ENCODE measurements around the gene KRTAP5-2. TPM values are rescaled to one million over a fixed set of nuclear protein-coding genes. Genes with fewer than 3 reads are reported as not detected.

KRTAP5-2 gene
- total RNA-seq, 1 donor from 2014 or later = not detected

GRCh38 chr11:1562469-1563148 lies 35.5 kb downstream of the KRTAP5-2 start:
- no peaks in the 10 kb centered on the region for H3K9me3 ChIP-seq (ENCODE audit: insufficient read depth, low read depth, low read length)
- no peak overlapping the region for H3K27ac ChIP-seq (ENCODE audit: low read depth, low read length)
- no peak overlapping the region for H3K9ac ChIP-seq (ENCODE audit: low read length)
- peaks cover 33% of the 10 kb centered on the region for H3K79me2 ChIP-seq (ENCODE audit: insufficient read depth, low read length)
- H3K4me3 Mint-ChIP-seq (ENCODE audit: unreplicated experiment) = no peak overlapping the region
- H3K4me1 Mint-ChIP-seq (ENCODE audit: low read depth, unreplicated experiment) = peaks cover 4% of the 10 kb centered on the region
- H3K4me3 ChIP-seq (ENCODE audit: insufficient read depth, low read depth, low read length) = no peak overlapping the region
- no peak overlapping the region for H2AFZ ChIP-seq (ENCODE audit: low read depth, low read length)
- H3K36me3 Mint-ChIP-seq (ENCODE audit: low read depth, unreplicated experiment) = peaks cover 4% of the 10 kb centered on the region
- TF ChIP-seq CTCF (IDR thresholded peaks at IDR 0.05; ENCODE audit: insufficient read depth, low read depth, low read length) = no peak
- TF ChIP-seq EZH2 (IDR thresholded peaks at IDR 0.05; ENCODE audit: insufficient read depth, low read length) = no peak
- H3K4me1 ChIP-seq (ENCODE audit: insufficient read depth, low read length) = peaks cover 36% of the 10 kb centered on the region
- no peaks in the 10 kb centered on the region for H3K27me3 ChIP-seq (ENCODE audit: insufficient read depth, low read length)
- H4K20me1 ChIP-seq (ENCODE audit: insufficient read depth, low read length) = peaks cover 88% of the 10 kb centered on the region
- H3K4me2 ChIP-seq (ENCODE audit: low read length) = no peak overlapping the region
- FAIRE-seq (no peak), DNase-seq (ENCODE audit: low read depth) (no peak)
- no peaks in the 10 kb centered on the region for H3K36me3 ChIP-seq (ENCODE audit: insufficient read depth, low read length)
- H3K27ac Mint-ChIP-seq (ENCODE audit: unreplicated experiment) = no peak overlapping the region
- H3K9me3 Mint-ChIP-seq (ENCODE audit: unreplicated experiment) = no peaks in the 10 kb centered on the region
- peaks cover 1% of the 10 kb centered on the region for H3K27me3 Mint-ChIP-seq (ENCODE audit: low read depth, unreplicated experiment)

- no peaks in the 10 kb centered on the region for H3K36me3 ChIP-seq (ENCODE audit: insufficient read depth, low read length)
- no peak overlapping the region for H3K27ac Mint-ChIP-seq (ENCODE audit: unreplicated experiment)
- no peak overlapping the region for H3K4me3 Mint-ChIP-seq (ENCODE audit: unreplicated experiment)
- H2AFZ ChIP-seq (ENCODE audit: low read depth, low read length) = no peak overlapping the region
- H4K20me1 ChIP-seq (ENCODE audit: insufficient read depth, low read length) = peaks cover 81% of the 10 kb centered on the region
- H3K27me3 Mint-ChIP-seq (ENCODE audit: low read depth, unreplicated experiment) = peaks cover 3% of the 10 kb centered on the region
- no peak overlapping the region for H3K27ac ChIP-seq (ENCODE audit: low read depth, low read length)
- peaks cover 37% of the 10 kb centered on the region for H3K4me1 ChIP-seq (ENCODE audit: insufficient read depth, low read length)
- FAIRE-seq (no peak), DNase-seq (ENCODE audit: low read depth) (no peak)
- H3K4me2 ChIP-seq (ENCODE audit: low read length) = no peak overlapping the region
- H3K9me3 Mint-ChIP-seq (ENCODE audit: unreplicated experiment) = no peaks in the 10 kb centered on the region
- TF ChIP-seq EZH2 (IDR thresholded peaks at IDR 0.05; ENCODE audit: insufficient read depth, low read length) = no peak
- peaks cover 4% of the 10 kb centered on the region for H3K36me3 Mint-ChIP-seq (ENCODE audit: low read depth, unreplicated experiment)
- peaks cover 26% of the 10 kb centered on the region for H3K79me2 ChIP-seq (ENCODE audit: insufficient read depth, low read length)
- H3K4me1 Mint-ChIP-seq (ENCODE audit: low read depth, unreplicated experiment) = peaks cover 5% of the 10 kb centered on the region
- H3K9me3 ChIP-seq (ENCODE audit: insufficient read depth, low read depth, low read length) = no peaks in the 10 kb centered on the region
- no peak overlapping the region for H3K9ac ChIP-seq (ENCODE audit: low read length)
- H3K4me3 ChIP-seq (ENCODE audit: insufficient read depth, low read depth, low read length) = no peak overlapping the region
- H3K27me3 ChIP-seq (ENCODE audit: insufficient read depth, low read length) = no peaks in the 10 kb centered on the region
Measured at GRCh38 chr11:1561955-1562354, 36.1 kb downstream of the KRTAP5-2 start.

GRCh38 chr11:1561266-1561665 lies 36.8 kb downstream of the KRTAP5-2 start:
- no peak for FAIRE-seq
- Histone ChIP-seq H4K20me1 (ENCODE audit: insufficient read depth, low read length) (peaks cover 74% of the 10 kb centered on the region), H3K27ac (ENCODE audit: low read depth, low read length) (no peak overlapping the region), H3K9me3 (ENCODE audit: insufficient read depth, low read depth, low read length) (no peaks in the 10 kb centered on the region), H3K27me3 (ENCODE audit: insufficient read depth, low read length) (no peaks in the 10 kb centered on the region), H3K4me1 (ENCODE audit: insufficient read depth, low read length) (peaks cover 37% of the 10 kb centered on the region), H3K36me3 (ENCODE audit: insufficient read depth, low read length) (no peaks in the 10 kb centered on the region), H3K9ac (ENCODE audit: low read length) (no peak overlapping the region), H2AFZ (ENCODE audit: low read depth, low read length) (no peak overlapping the region), H3K79me2 (ENCODE audit: insufficient read depth, low read length) (peaks cover 19% of the 10 kb centered on the region), H3K4me3 (ENCODE audit: insufficient read depth, low read depth, low read length) (no peak overlapping the region), H3K4me2 (ENCODE audit: low read length) (no peak overlapping the region)
- peaks cover 3% of the 10 kb centered on the region for H3K27me3 Mint-ChIP-seq (ENCODE audit: low read depth, unreplicated experiment)
- DNase-seq (ENCODE audit: low read depth) = no peak
- no peak overlapping the region for H3K27ac Mint-ChIP-seq (ENCODE audit: unreplicated experiment)
- H3K4me1 Mint-ChIP-seq (ENCODE audit: low read depth, unreplicated experiment) = peaks cover 5% of the 10 kb centered on the region
- no peaks in the 10 kb centered on the region for H3K9me3 Mint-ChIP-seq (ENCODE audit: unreplicated experiment)
- H3K4me3 Mint-ChIP-seq (ENCODE audit: unreplicated experiment) = no peak overlapping the region
- TF ChIP-seq EZH2 (IDR thresholded peaks at IDR 0.05; ENCODE audit: insufficient read depth, low read length) = no peak
- no peak for TF ChIP-seq CTCF (IDR thresholded peaks at IDR 0.05; ENCODE audit: insufficient read depth, low read depth, low read length)
- H3K36me3 Mint-ChIP-seq (ENCODE audit: low read depth, unreplicated experiment) = peaks cover 4% of the 10 kb centered on the region

Data from astrocyte (in vitro differentiated cells and primary cell).